Mucosa of descending colon (tissue), 3 donors: ENCODE results near the gene TMTC2. TPM values are rescaled to one million over a fixed set of nuclear protein-coding genes. Genes with fewer than 3 reads are reported as not detected.

Experiments used
- ATAC-seq: fragments of 200-7000 bp; cut with Tn5 transposase; one replicate; pipeline ENCODE4 v1.9.1; 2020; ENCODE audit warnings: mild to moderate bottlenecking, moderate library complexity
- DNase-seq, 3 donors: peaks; one replicate each; pipeline ENCODE4 v3.0.0-alpha.2; 2020
- H3K36me3 ChIP-seq: fragments of 200-600 bp; one replicate; pipeline ENCODE4 v1.8.0; 2021; ENCODE audit warnings: low read depth, mild to moderate bottlenecking
- H3K4me1 ChIP-seq: fragments of 200-600 bp; one replicate; pipeline ENCODE4 v1.8.0; 2021; ENCODE audit warnings: low read depth, mild to moderate bottlenecking
- H3K4me3 ChIP-seq: fragments of 200-600 bp; one replicate; pipeline ENCODE4 v1.8.0; 2021; ENCODE audit warnings: mild to moderate bottlenecking
- H3K9me3 ChIP-seq: fragments of 200-600 bp; one replicate; pipeline ENCODE4 v1.8.0; 2021; ENCODE audit warnings: mild to moderate bottlenecking
- CTCF ChIP-seq: fragments of 200-600 bp; IDR thresholded peaks from one replicate; pipeline ENCODE4 v1.8.0; 2022; ENCODE audit warnings: antibody characterized with exemption, mild to moderate bottlenecking
- intact Hi-C, 2 donors: fragments of 100-400 bp; cut with DNase I in 1 of 2; cut with micrococcal nuclease in 1 of 2; formaldehyde crosslinking; loops; one replicate each; pipeline versions ENCODE4 v1.11.0 to v1.11.1; 2022; cut with DNase I, micrococcal nuclease
- total RNA-seq, 3 donors: library from RNA; stranded (reverse); fragmentation: NEBNext Ultra II Directional in 2 of 3; extraction: Animal tissue kit (Norgen Biotek cat#: 25700) in 2 of 3; gene quantifications; one replicate each; pipeline versions ENCODE4 v1.2.1 to v1.2.4, GENCODE V29; 2021 to 2023
- donor health status: DM: no; HTN: no; CAD: no; lungs with moderate emphysema.
- donor health status: DM: no; HTN: no; CAD: no.
- donor health status: DM: no; HTN: yes; CAD: no.

Gene TMTC2
- total RNA-seq, 3 donors from 2014 or later = 13.3 to 40.4 (median 14.6) TPM

GRCh38 chr12:82931349-82932116 is 244.8 kb downstream of the TMTC2 start:
- H3K4me3 ChIP-seq = no peak overlapping the region
- no peaks in the 10 kb centered on the region for H3K4me1 ChIP-seq
- DNase-seq (no peak), ATAC-seq (no peak)
- no peaks in the 10 kb centered on the region for H3K9me3 ChIP-seq
- no peaks in the 10 kb centered on the region for H3K36me3 ChIP-seq
- intact Hi-C loops = no loop called here
- TF ChIP-seq CTCF = no peak

- DNase-seq = no peak
- no peaks in the 10 kb centered on the region for H3K36me3 ChIP-seq
- no peak for TF ChIP-seq CTCF
- intact Hi-C loops = no loop called here
- no peaks in the 10 kb centered on the region for H3K9me3 ChIP-seq
- H3K4me1 ChIP-seq = no peaks in the 10 kb centered on the region
- H3K4me3 ChIP-seq = no peak overlapping the region
- ATAC-seq = no peak
Observed at GRCh38 chr12:82937151-82937550, 250.4 kb downstream of the TMTC2 start.

GRCh38 chr12:82942521-82942920 is 255.8 kb downstream of the TMTC2 start:
- ATAC-seq (no peak), DNase-seq (no peak)
- TF ChIP-seq CTCF = no peak
- H3K4me1 ChIP-seq = no peaks in the 10 kb centered on the region
- no peaks in the 10 kb centered on the region for H3K36me3 ChIP-seq
- intact Hi-C loops = no loop called here
- H3K9me3 ChIP-seq = no peaks in the 10 kb centered on the region
- no peak overlapping the region for H3K4me3 ChIP-seq

GRCh38 chr12:82942991-82943401 is 256.3 kb downstream of the TMTC2 start:
- no peak for TF ChIP-seq CTCF
- H3K36me3 ChIP-seq = no peaks in the 10 kb centered on the region
- no peak overlapping the region for H3K4me3 ChIP-seq
- DNase-seq (no peak), ATAC-seq (no peak)
- no peaks in the 10 kb centered on the region for H3K4me1 ChIP-seq
- no peaks in the 10 kb centered on the region for H3K9me3 ChIP-seq
- intact Hi-C loops = no loop called here

- no peak for ATAC-seq
- Histone ChIP-seq H3K9me3 (no peaks in the 10 kb centered on the region), H3K36me3 (no peaks in the 10 kb centered on the region), H3K4me3 (no peak overlapping the region), H3K4me1 (no peaks in the 10 kb centered on the region)
- no peak for DNase-seq
- no peak for TF ChIP-seq CTCF
- intact Hi-C loops = no loop called here
Observed at GRCh38 chr12:82948491-82948890, 261.8 kb downstream of the TMTC2 start.
